Neural cell (in vitro differentiated cells): Measurements from ENCODE around the gene GZMA. TPM values are rescaled to one million over a fixed set of nuclear protein-coding genes. Genes with fewer than 3 reads are reported as not detected.
"Not testable (repeated sequence)": the region's sequence is repeated elsewhere in the genome, so short reads cannot be mapped to it uniquely, and the experiment has no call there.

Experiments
- H2AFZ ChIP-seq: fragments of 200-600, 300-800 bp; sonication (generic), shearing (Covaris generic); 2 replicates; pipeline ENCODE4 v1.6.0; 2014; ENCODE audit warnings: low read depth, mild to moderate bottlenecking, antibody characterized with exemption, low read length, moderate library complexity
- H3F3A ChIP-seq: fragments of 200-600 bp; shearing (Covaris generic); 2 replicates; pipeline ENCODE4 v1.6.1; 2016; ENCODE audit warnings: mild to moderate bottlenecking, moderate library complexity, mixed read lengths, antibody characterized with exemption, low read length; ENCODE audit not compliant: insufficient read depth, poor library complexity, severe bottlenecking
- H3K27ac ChIP-seq: fragments of 200-600, 300-800 bp; sonication (generic), shearing (Covaris generic); 2 replicates; pipeline ENCODE4 v1.5.1; 2014; ENCODE audit warnings: mild to moderate bottlenecking, low read length, moderate library complexity
- H3K27me3 ChIP-seq: fragments of 300-800, 200-600 bp; sonication (generic), shearing (Covaris generic); 2 replicates; pipeline ENCODE4 v1.6.0; 2014; ENCODE audit warnings: mild to moderate bottlenecking, low read depth, low read length, moderate library complexity; ENCODE audit not compliant: insufficient read depth
- H3K36me3 ChIP-seq: fragments of 300-800, 200-600 bp; sonication (generic), shearing (Covaris generic); 2 replicates; pipeline ENCODE4 v1.5.1; 2014; ENCODE audit warnings: mild to moderate bottlenecking, antibody characterized with exemption, low read length, moderate library complexity; ENCODE audit not compliant: insufficient read depth
- H3K4me2 ChIP-seq: fragments of 300-800, 200-600 bp; sonication (generic), shearing (Covaris generic); 2 replicates; pipeline ENCODE4 v1.6.0; 2014; ENCODE audit warnings: mild to moderate bottlenecking, low read length
- H3K4me3 ChIP-seq: fragments of 300-800, 200-600 bp; sonication (generic), shearing (Covaris generic); 2 replicates; pipeline ENCODE4 v1.5.1; 2014; ENCODE audit warnings: mild to moderate bottlenecking, low read length, moderate library complexity
- H3K79me2 ChIP-seq: fragments of 200-600 bp; shearing (Covaris generic); replicated peaks from 2 replicates; pipeline ENCODE4 v1.6.0; 2014; ENCODE audit warnings: mild to moderate bottlenecking, low read length, moderate library complexity; ENCODE audit not compliant: insufficient read depth
- H3K9ac ChIP-seq: fragments of 300-800, 200-600 bp; sonication (generic), shearing (Covaris generic); 2 replicates; pipeline ENCODE4 v1.6.1; 2016; ENCODE audit warnings: mild to moderate bottlenecking, low read length, mixed read lengths
- H3K9me2 ChIP-seq: fragments of 200-600 bp; shearing (Covaris generic); 2 replicates; pipeline ENCODE4 v1.6.1; 2016; ENCODE audit warnings: mild to moderate bottlenecking, low read length, mixed read lengths; ENCODE audit not compliant: insufficient read depth
- H3K9me3 ChIP-seq: fragments of 200-600, 300-800 bp; sonication (generic), shearing (Covaris generic); 2 replicates; pipeline ENCODE4 v1.6.1; 2016; ENCODE audit warnings: mild to moderate bottlenecking, mixed run types, low read length, moderate library complexity, mixed read lengths
- H4K20me1 ChIP-seq: fragments of 200-600 bp; shearing (Covaris generic); 2 replicates; pipeline ENCODE4 v1.6.1; 2016; ENCODE audit warnings: mild to moderate bottlenecking, mixed run types; ENCODE audit not compliant: insufficient read depth
- CTCF ChIP-seq: fragments of 450-650 bp; IDR thresholded peaks from 2 replicates; pipeline ENCODE4 v1.5.1; 2014; ENCODE audit warnings: antibody characterized with exemption, mild to moderate bottlenecking, moderate library complexity; ENCODE audit not compliant: poor library complexity, severe bottlenecking
- EZH2 ChIP-seq: fragments of 200-600, 300-800 bp; shearing (Covaris generic), sonication (generic); IDR thresholded peaks from 2 replicates; pipeline ENCODE4 v1.6.1; 2014; ENCODE audit warnings: antibody characterized with exemption, low read length, borderline replicate concordance, mild to moderate bottlenecking; ENCODE audit not compliant: insufficient read depth, poor library complexity, severe bottlenecking
- MXI1 ChIP-seq: fragments of 450-650 bp; conservative IDR thresholded peaks from 2 replicates; pipeline ENCODE4 v1.6.1; 2014; ENCODE audit warnings: antibody characterized with exemption, mild to moderate bottlenecking; ENCODE audit not compliant: poor library complexity, severe bottlenecking
- POLR2AphosphoS5 ChIP-seq: IDR thresholded peaks from 2 replicates; pipeline ENCODE4 v1.6.1; 2012
- REST ChIP-seq: IDR thresholded peaks from 2 replicates; pipeline ENCODE4 v1.6.1; 2012; ENCODE audit warnings: borderline replicate concordance
- TAF1 ChIP-seq: IDR thresholded peaks from 2 replicates; pipeline ENCODE4 v1.6.1; 2012; ENCODE audit warnings: low read depth
- polyA plus RNA-seq: library from polyadenylated mRNA; depleted of rRNA; stranded (reverse); fragments of >200 nt; gene quantifications from 2 replicates; pipeline ENCODE4 v1.2.3, GENCODE V29; 2014

Gene GZMA
- polyA plus RNA-seq, 1 donor from 2014 or later: not detected

GRCh38 chr5:55081541-55081940, 20.9 kb upstream of the GZMA start:
- TF ChIP-seq MXI1 (no peak), POLR2AphosphoS5 (no peak), EZH2 (no peak), CTCF (no peak), REST (no peak), TAF1 (no peak)
- Histone ChIP-seq H2AFZ (no peak overlapping the region), H3K9me2 (no peaks in the 10 kb centered on the region), H3K79me2 (no peaks in the 10 kb centered on the region), H3F3A (no peaks in the 10 kb centered on the region), H3K36me3 (no peaks in the 10 kb centered on the region), H3K9me3 (no peaks in the 10 kb centered on the region), H3K9ac (no peak overlapping the region), H3K27ac (no peak overlapping the region), H4K20me1 (no peaks in the 10 kb centered on the region), H3K4me2 (no peak overlapping the region), H3K4me3 (no peak overlapping the region), H3K27me3 (no peaks in the 10 kb centered on the region)

- not testable (repeated sequence) for H3F3A ChIP-seq, H3K9ac ChIP-seq, H4K20me1 ChIP-seq, H3K27me3 ChIP-seq, H3K79me2 ChIP-seq, H3K4me2 ChIP-seq, H3K4me3 ChIP-seq, H3K36me3 ChIP-seq, H3K9me3 ChIP-seq, H3K9me2 ChIP-seq, H3K27ac ChIP-seq, H2AFZ ChIP-seq
Measured at GRCh38 chr5:55089301-55089700, 13.1 kb upstream of the GZMA start.

GRCh38 chr5:55091011-55091410, 11.4 kb upstream of the GZMA start:
- H3K4me2 ChIP-seq, H3K36me3 ChIP-seq, H4K20me1 ChIP-seq, H3K27me3 ChIP-seq, H2AFZ ChIP-seq, H3K9me3 ChIP-seq, H3K27ac ChIP-seq, H3K9me2 ChIP-seq, H3K9ac ChIP-seq, H3K79me2 ChIP-seq, H3F3A ChIP-seq, H3K4me3 ChIP-seq: not testable (repeated sequence)
